Activated naive CD4-positive, alpha-beta T cell treated with Interleukin-2 at 50 U/mL for 16 hours (primary cell): ENCODE measurements around the gene SLC19A1.
A peak's percentile ranks its signal among the peaks of the same experiment; 100 is the strongest.

Experiments
- DNase-seq: peaks from one replicate; pipeline ENCODE4 v3.0.0-alpha.2; 2020

Gene SLC19A1

GRCh38 chr21:45542242-45542666 lies at the start of gene SLC19A1:
Gene SLC19A1, minus strand, starts transcription at chr21:45542440. Its CDS starts 4,481 bp downstream, at chr21:45537959.
- DNase-seq = peak; percentile 78

- no peak for DNase-seq
Measured at GRCh38 chr21:45591619-45592207, 49.5 kb upstream of the SLC19A1 start.

- peak; percentile 67 for DNase-seq
Measured at GRCh38 chr21:45590726-45591618, 48.7 kb upstream of the SLC19A1 start.

- peak; percentile 65 for DNase-seq
Measured at GRCh38 chr21:45590246-45590725, 48.0 kb upstream of the SLC19A1 start.

GRCh38 chr21:45589686-45590245 lies 47.5 kb upstream of the SLC19A1 start:
- DNase-seq = no peak

- no peak for DNase-seq
Measured at GRCh38 chr21:45588871-45589491, 46.7 kb upstream of the SLC19A1 start.

GRCh38 chr21:45588086-45588825 lies 46.0 kb upstream of the SLC19A1 start:
- DNase-seq = no peak

- no peak for DNase-seq
Measured at GRCh38 chr21:45586289-45586858, 44.1 kb upstream of the SLC19A1 start.

- DNase-seq = no peak
Measured at GRCh38 chr21:45584786-45585185, 42.5 kb upstream of the SLC19A1 start.

GRCh38 chr21:45583831-45584509 lies 41.7 kb upstream of the SLC19A1 start:
- no peak for DNase-seq

GRCh38 chr21:45582128-45582527 lies 39.9 kb upstream of the SLC19A1 start:
- no peak for DNase-seq

GRCh38 chr21:45581322-45581712 lies 39.1 kb upstream of the SLC19A1 start:
- DNase-seq = no peak

- DNase-seq = no peak
Measured at GRCh38 chr21:45580576-45581321, 38.5 kb upstream of the SLC19A1 start.

- no peak for DNase-seq
Measured at GRCh38 chr21:45580181-45580575, 37.9 kb upstream of the SLC19A1 start.

GRCh38 chr21:45579383-45580180 lies 37.3 kb upstream of the SLC19A1 start:
- DNase-seq = no peak

GRCh38 chr21:45578811-45579381 lies 36.7 kb upstream of the SLC19A1 start:
- no peak for DNase-seq

GRCh38 chr21:45578176-45578801 lies 36.0 kb upstream of the SLC19A1 start:
- no peak for DNase-seq

GRCh38 chr21:45577801-45578175 lies 35.5 kb upstream of the SLC19A1 start:
- DNase-seq = no peak
